ENCODE data around the gene ABHD16B. TPM values are rescaled to one million over a fixed set of nuclear protein-coding genes. Genes with fewer than 3 reads are reported as not detected.

ABHD16B gene
- total and polyA plus RNA-seq, 7 experiments from 2014 or later: 0.24 to 1.1 (median 0.65) TPM; not detected in 4

DNA sequence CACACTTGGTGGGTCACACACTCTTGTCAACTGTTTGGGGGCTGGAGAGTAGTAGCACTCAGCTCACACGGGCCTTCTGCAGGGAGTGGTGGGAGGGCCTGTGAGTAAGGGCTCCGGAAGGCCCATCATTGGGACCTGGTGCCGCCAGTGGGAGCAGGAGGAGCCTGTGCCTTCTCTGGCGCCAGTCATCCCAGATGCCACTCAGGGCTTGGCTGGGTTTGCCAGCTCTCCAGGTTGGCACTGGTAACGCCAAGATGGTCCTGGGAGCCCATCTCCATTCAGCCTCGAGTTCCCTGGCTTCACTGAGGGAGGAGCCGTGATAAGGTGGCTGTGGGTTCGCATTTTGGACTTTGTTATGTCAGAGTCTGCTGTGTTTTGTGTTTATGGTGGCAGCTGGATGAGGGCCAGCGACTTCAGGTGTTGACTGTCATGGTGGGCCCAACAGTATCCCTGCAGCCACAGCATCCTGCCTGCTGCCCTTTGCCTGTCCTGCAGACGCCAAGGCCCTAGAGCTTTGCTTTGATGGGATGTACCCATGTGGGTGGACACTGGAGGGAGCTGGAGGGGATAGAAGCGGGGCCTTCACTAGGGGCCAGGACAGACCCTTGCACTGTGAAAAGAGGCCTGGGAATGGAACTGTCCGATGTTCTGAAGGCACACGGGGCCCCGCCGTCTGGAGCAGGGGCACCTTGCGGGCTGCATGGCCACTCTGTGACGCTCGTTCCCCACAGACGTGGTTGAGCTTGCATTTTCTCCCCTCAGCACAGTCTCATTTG, 20.3 kb downstream of the ABHD16B start:
- peaks cover 0 to 5% (median 0%) of the 10 kb centered on the region in 5 donors for H3K36me3 Mint-ChIP-seq
- ChIA-PET CTCF (no interaction called here), POLR2A (interaction anchor here (0.5 to 0.7 kb wide), 3 partner anchors 13 to 154 kb away, joined by 3 to 4 read pairs (median 4); no protein-coding TSS in a partner anchor)
- intact Hi-C loops (cut with micrococcal nuclease): no loop called here
- H3K9me3 ChIP-seq (ENCODE audit: control insufficient read depth in 2 of 3, low read length in 3 of 3): no peaks in the 10 kb centered on the region
- H3K4me1 ChIP-seq (ENCODE audit: control insufficient read depth in 2 of 2, insufficient read depth in 2 of 2, low read length in 2 of 2): no peaks in the 10 kb centered on the region
- H3K4me3 Mint-ChIP-seq: no peak overlapping the region
- no peak overlapping the region for H3K27ac ChIP-seq (ENCODE audit: low read depth, low read length)
- H3K27me3 ChIP-seq (ENCODE audit: control insufficient read depth in 2 of 2, insufficient read depth in 2 of 2, low read length in 2 of 2): no peaks in the 10 kb centered on the region
- H3K27ac Mint-ChIP-seq: no peak overlapping the region
- H3K36me3 ChIP-seq (ENCODE audit: control insufficient read depth in 2 of 3, insufficient read depth in 3 of 3, low read length in 3 of 3): peaks cover 0 to 65% (median 3%) of the 10 kb centered on the region in 3 experiments
- no peak overlapping the region for H3K4me3 ChIP-seq (ENCODE audit: low read length)
- H3K9me3 Mint-ChIP-seq: no peaks in the 10 kb centered on the region
- no peaks in the 10 kb centered on the region for H3K27me3 Mint-ChIP-seq
- DNase-seq (no peak), ATAC-seq (no peak)
- peaks cover 0 to 2% (median 0%) of the 10 kb centered on the region in 7 donors for H3K4me1 Mint-ChIP-seq

DNA sequence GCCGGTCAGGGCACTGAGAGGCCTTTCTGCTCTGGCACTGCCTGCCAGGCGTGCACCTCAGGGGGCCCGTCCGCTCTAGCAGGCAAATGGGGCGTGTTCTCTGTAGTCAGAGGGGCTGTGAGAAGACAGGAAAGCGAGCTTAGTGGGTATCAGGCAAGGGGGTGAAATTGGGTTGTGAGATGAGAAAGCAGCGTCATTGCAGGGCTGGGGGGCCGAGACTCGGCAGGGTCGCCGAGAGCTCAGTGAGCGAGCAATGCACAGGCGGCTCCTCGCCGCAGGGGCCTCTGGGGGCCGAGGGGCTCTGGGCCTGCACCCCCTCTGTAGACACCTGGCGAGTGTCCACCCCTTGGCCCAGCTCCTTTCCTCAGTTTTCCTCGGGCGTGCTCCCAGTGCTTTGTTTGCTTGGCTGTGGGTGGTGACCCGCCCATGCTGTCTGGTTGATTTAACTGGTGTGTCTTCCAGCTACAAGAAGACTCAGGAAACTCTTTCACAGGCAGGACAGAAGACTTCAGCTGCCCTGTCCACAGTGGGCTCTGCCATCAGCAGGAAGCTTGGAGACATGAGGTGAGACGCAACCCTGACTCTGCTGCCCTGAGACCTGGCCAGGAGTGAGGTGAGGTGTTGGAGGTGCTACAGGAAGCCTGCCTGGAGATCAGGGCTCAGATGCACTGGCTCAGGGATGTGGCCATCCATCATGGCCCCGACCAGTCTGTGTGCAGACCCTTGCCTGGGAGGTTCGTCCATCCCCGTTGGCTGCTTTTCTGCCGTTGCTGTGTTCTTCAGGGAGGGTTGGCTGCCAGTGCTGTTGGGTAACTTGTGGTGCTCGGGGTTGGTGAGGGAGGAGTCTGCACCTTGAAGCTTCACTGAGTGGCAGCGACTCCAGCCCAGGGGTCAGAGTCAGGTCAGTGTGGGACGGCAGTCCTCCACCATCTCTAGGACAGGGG, 21.2 kb downstream of the ABHD16B start:
- ATAC-seq: no peak
- H3K4me3 ChIP-seq (ENCODE audit: low read length): no peak overlapping the region
- Mint-ChIP-seq H3K4me3 (no peak overlapping the region), H3K4me1 (peaks cover 0 to 2% (median 0%) of the 10 kb centered on the region in 7 donors), H3K27me3 (no peaks in the 10 kb centered on the region), H3K27ac (peak overlapping the region in 1 of 9 donors; percentile 56), H3K9me3 (no peaks in the 10 kb centered on the region), H3K36me3 (peaks cover 0 to 8% (median 2%) of the 10 kb centered on the region in 5 donors)
- no peaks in the 10 kb centered on the region for H3K9me3 ChIP-seq (ENCODE audit: control insufficient read depth in 2 of 3, low read length in 3 of 3)
- no peaks in the 10 kb centered on the region for H3K27me3 ChIP-seq (ENCODE audit: control insufficient read depth in 2 of 2, insufficient read depth in 2 of 2, low read length in 2 of 2)
- DNase-seq: no peak
- POLR2A ChIA-PET: interaction anchor here (0.6 to 0.7 kb wide), 2 partner anchors 12 to 29 kb away, joined by 3 read pairs; no protein-coding TSS in a partner anchor
- intact Hi-C loops (cut with micrococcal nuclease): no loop called here
- CTCF ChIA-PET: no interaction called here
- no peak overlapping the region for H3K27ac ChIP-seq (ENCODE audit: low read depth, low read length)
- H3K36me3 ChIP-seq (ENCODE audit: control insufficient read depth in 2 of 3, insufficient read depth in 3 of 3, low read length in 3 of 3): peaks cover 0 to 69% (median 3%) of the 10 kb centered on the region in 3 experiments
- H3K4me1 ChIP-seq (ENCODE audit: control insufficient read depth in 2 of 2, insufficient read depth in 2 of 2, low read length in 2 of 2): no peaks in the 10 kb centered on the region

DNA sequence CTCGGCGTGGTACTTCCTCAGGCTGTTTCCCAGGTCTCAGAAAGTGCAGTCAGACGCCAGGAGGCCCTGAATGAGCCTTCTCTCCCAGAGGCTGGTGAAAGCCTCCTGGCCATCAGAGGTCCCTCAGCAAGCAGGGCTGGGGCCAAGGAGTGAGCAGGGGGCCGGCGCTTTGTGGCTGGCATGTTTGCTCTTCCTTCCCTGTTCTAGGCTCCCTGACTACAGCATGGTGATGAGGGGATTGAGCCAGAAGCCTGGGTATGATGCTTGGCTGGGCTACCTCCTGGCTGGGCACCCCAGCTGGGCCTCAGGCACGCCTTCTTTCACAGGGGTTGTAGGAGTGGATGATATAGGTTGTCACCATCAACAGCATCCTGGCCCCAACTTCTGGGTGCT, 21.9 kb downstream of the ABHD16B start:
- H3K4me1 Mint-ChIP-seq: peaks cover 0 to 2% (median 0%) of the 10 kb centered on the region in 7 donors
- CTCF ChIA-PET: no interaction called here
- H3K27ac Mint-ChIP-seq: no peak overlapping the region
- ATAC-seq (no peak), DNase-seq (no peak)
- H3K27me3 ChIP-seq (ENCODE audit: control insufficient read depth in 2 of 2, insufficient read depth in 2 of 2, low read length in 2 of 2): no peaks in the 10 kb centered on the region
- peaks cover 0 to 8% (median 2%) of the 10 kb centered on the region in 5 donors for H3K36me3 Mint-ChIP-seq
- no peaks in the 10 kb centered on the region for H3K9me3 Mint-ChIP-seq
- H3K36me3 ChIP-seq (ENCODE audit: control insufficient read depth in 2 of 3, insufficient read depth in 3 of 3, low read length in 3 of 3): peaks cover 0 to 68% (median 0%) of the 10 kb centered on the region in 3 experiments
- intact Hi-C loops (cut with micrococcal nuclease): no loop called here
- no peak overlapping the region for H3K4me3 Mint-ChIP-seq
- H3K9me3 ChIP-seq (ENCODE audit: control insufficient read depth in 2 of 3, low read length in 3 of 3): no peaks in the 10 kb centered on the region
- H3K27ac ChIP-seq (ENCODE audit: low read depth, low read length): no peak overlapping the region
- no peak overlapping the region for H3K4me3 ChIP-seq (ENCODE audit: low read length)
- H3K27me3 Mint-ChIP-seq: no peaks in the 10 kb centered on the region
- POLR2A ChIA-PET: interaction anchor here (0.6 kb wide), 1 partner anchor 30 kb away, joined by 3 read pairs; no protein-coding TSS in a partner anchor
- H3K4me1 ChIP-seq (ENCODE audit: control insufficient read depth in 2 of 2, insufficient read depth in 2 of 2, low read length in 2 of 2): no peaks in the 10 kb centered on the region

DNA sequence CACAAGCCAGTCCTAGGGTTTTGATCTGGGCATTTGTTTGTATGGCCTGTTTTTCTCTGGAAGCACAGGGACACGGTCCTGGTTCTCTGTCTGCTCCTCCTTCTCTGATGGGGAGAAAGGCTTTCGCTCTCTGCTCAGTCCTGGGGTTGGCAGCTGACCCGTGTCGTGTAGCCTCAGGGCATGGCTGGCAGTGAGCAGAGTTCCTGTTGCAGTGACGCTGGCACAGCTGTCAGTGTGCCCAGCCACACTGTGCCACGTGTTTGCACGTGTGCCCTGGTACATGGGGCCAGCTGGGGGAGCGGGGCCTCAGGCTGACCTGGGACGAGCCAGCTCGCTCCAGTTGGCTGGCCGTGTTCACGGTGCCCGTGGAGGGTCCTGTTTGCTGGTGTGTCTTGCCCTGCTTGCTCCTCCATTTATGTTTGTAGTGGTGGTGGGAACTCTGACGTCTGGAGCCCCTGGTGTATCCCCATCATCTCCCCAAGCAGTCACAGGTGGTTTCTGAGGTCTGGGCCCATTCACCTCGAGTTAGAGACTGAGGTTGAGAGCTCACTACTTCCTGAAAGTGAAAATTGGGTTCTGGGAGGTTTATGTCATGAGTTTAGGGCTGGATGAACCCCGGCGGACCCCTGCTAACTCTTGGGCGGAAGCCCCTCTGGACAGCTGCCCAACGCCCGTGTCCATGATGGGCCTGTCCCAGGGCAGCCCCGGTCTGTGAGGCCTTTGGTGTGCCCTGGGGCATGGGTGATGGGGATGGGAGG, 23.4 kb downstream of the ABHD16B start:
- Histone ChIP-seq H3K4me3 (ENCODE audit: low read length) (no peak overlapping the region), H3K36me3 (ENCODE audit: control insufficient read depth in 2 of 3, insufficient read depth in 3 of 3, low read length in 3 of 3) (peaks cover 0 to 75% (median 0%) of the 10 kb centered on the region in 3 experiments), H3K27me3 (ENCODE audit: control insufficient read depth in 2 of 2, insufficient read depth in 2 of 2, low read length in 2 of 2) (no peaks in the 10 kb centered on the region), H3K9me3 (ENCODE audit: control insufficient read depth in 2 of 3, low read length in 3 of 3) (no peaks in the 10 kb centered on the region), H3K27ac (ENCODE audit: low read depth, low read length) (no peak overlapping the region), H3K4me1 (ENCODE audit: control insufficient read depth in 2 of 2, insufficient read depth in 2 of 2, low read length in 2 of 2) (no peaks in the 10 kb centered on the region)
- DNase-seq: no peak
- intact Hi-C loops (cut with micrococcal nuclease): no loop called here
- ChIA-PET CTCF (no interaction called here), POLR2A (interaction anchor here (0.7 kb wide), 1 partner anchor 19 kb away, joined by 3 read pairs; the partner anchor contains the start of gene TPD52L2)
- no peak for ATAC-seq
- Mint-ChIP-seq H3K27ac (no peak overlapping the region), H3K36me3 (peaks cover 0 to 14% (median 2%) of the 10 kb centered on the region in 5 donors), H3K9me3 (no peaks in the 10 kb centered on the region), H3K27me3 (no peaks in the 10 kb centered on the region), H3K4me1 (peaks cover 0 to 7% (median 0%) of the 10 kb centered on the region in 7 donors), H3K4me3 (no peak overlapping the region)

DNA sequence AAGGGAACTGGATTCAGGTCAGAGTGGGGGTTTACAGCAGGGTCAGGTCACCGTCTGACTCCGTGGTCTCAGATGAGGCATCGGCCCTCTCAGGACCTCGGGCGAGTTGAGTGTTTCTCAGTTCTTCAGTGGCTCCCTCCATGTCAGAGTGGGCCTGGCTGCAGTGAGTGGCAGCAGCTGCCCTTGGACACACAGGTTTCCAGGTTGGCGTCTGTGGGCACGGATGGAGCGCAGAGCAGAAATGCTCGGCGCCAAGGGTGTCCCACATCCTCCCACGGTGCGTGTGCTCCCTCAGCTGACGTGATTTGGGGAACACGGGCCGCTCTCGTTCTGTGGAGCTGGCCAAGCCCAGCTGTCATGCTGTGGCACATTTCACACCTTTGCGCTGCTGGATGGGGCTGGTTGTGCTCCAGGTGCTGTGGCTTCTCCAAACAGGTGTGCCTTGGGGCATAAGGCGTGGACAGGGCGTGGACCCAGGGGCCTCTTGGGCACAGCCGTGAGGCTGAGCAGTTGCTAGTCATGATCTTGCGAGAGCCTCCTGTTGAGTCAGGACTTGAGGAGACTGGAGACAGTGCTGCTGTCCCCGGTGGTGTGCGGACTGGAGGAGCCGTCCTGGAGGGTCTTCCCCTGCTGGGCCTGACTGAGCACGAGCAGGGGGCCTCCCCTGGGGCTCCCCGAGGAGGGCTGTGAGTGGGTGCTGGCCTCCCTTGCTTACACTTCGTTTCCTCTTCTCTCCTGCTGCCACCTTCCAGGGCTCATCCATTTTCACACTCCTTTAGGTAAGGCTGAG, 24.2 kb downstream of the ABHD16B start:
- Histone ChIP-seq H3K36me3 (ENCODE audit: control insufficient read depth in 2 of 3, insufficient read depth in 3 of 3, low read length in 3 of 3) (peaks cover 0 to 83% (median 0%) of the 10 kb centered on the region in 3 experiments), H3K27ac (ENCODE audit: low read depth, low read length) (no peak overlapping the region), H3K4me1 (ENCODE audit: control insufficient read depth in 2 of 2, insufficient read depth in 2 of 2, low read length in 2 of 2) (no peaks in the 10 kb centered on the region), H3K9me3 (ENCODE audit: control insufficient read depth in 2 of 3, low read length in 3 of 3) (no peaks in the 10 kb centered on the region), H3K27me3 (ENCODE audit: control insufficient read depth in 2 of 2, insufficient read depth in 2 of 2, low read length in 2 of 2) (no peaks in the 10 kb centered on the region), H3K4me3 (ENCODE audit: low read length) (no peak overlapping the region)
- H3K27me3 Mint-ChIP-seq: no peaks in the 10 kb centered on the region
- peaks cover 0 to 21% (median 2%) of the 10 kb centered on the region in 5 donors for H3K36me3 Mint-ChIP-seq
- intact Hi-C loops (cut with micrococcal nuclease): no loop called here
- H3K9me3 Mint-ChIP-seq: no peaks in the 10 kb centered on the region
- peak; percentile 3 for ATAC-seq
- no peak overlapping the region for H3K27ac Mint-ChIP-seq
- H3K4me1 Mint-ChIP-seq: peaks cover 0 to 7% (median 0%) of the 10 kb centered on the region in 7 donors
- CTCF ChIA-PET: no interaction called here
- no peak overlapping the region for H3K4me3 Mint-ChIP-seq
- DNase-seq: no peak
- POLR2A ChIA-PET: interaction anchor here (0.7 kb wide), 1 partner anchor 32 kb away, joined by 3 read pairs; no protein-coding TSS in a partner anchor
